Right hindlimb (tissue), 1 donor: ENCODE measurements around the gene TBX10.
"Not testable (repeated sequence)": the region's sequence is repeated elsewhere in the genome, so short reads cannot be mapped to it uniquely, and the experiment has no call there.

Source experiments
- DNase-seq: peaks from one replicate; pipeline ENCODE4 v3.0.0-alpha.2; 2018

Gene TBX10

DNA sequence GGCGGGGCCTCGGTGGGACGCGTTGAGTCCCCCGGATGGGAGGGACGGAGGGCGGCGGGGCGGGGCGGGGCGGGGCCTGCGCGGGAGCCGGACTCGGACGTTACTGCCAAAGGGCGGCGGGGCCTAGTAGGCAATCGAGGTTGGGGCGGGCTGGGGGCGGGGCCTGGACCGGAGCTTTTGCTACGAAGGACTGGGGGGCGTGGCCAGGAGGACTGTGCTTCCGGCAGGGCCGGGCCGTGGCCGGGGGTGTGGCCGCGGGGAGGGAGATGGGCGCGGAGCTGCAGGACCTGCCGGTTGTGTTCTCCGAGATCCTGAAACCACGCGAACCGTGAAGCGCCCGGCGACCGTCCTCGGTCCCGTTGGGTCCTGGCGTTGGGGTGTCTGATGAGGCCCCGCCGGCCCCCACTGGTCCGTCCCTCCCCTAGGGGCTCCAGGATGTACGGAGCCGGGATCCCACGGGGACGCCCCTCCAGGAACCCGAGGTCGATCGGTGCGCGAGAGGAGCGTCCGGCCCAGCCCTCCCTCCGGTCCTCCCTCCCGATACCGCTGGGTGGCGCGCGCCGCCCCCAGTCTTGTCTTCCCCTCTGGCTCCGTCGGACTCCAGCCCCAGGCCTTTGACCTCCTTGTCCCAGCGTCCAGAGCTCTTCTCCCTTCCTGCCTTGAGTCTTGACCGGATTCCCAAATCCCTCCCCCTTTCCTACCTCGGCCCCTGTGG is 9.2 kb downstream of the TBX10 start:
- peak; percentile 100 for DNase-seq

DNA sequence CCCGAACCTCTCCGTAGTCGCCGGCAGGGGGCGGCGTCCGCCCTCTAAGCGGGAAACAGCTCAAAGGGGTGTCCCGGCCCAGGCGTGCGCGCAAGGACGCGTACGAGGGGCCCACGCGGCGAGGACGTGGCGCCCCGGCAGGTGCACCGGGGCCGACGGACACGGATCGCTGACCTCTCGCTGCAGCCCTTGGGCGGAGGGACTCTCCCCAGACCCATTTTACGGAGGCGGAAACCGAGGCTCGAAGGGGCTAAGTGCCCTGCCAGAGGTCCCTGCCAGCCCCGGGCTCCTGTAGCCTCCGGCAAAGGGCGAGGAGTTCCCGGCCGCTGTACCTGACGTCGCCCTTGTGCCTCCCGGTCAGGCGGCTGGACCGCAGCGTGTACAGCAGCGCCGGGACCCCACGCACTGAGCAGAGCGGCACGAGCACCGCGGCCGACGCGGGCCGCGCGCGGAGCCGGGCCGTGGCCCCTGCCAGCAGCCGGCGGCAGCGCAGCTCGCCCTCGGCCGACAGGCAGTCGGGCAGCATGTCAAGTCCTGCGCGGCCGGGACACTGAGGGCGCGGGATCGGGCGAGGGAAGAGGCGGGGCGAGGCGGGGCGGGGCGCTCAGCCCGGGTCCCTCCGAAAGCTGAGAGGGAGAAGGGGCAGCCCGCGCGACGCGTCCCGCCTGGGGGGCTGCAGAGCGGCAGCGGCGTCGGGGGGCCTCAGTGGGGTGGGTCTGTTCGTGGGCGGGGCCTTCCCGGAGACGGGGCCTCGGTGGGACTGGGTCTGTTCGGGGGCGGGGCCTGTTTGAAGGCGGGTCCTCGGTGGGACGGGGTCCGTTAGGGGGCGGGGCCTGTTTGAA is 10.0 kb downstream of the TBX10 start, which contains the start of gene NUDT8:
TSS of gene NUDT8 (minus strand) at position 552 of the 842 bp plus-strand sequence. CDS start at position 526, 26 bp downstream.
- peak; percentile 85 for DNase-seq

DNA sequence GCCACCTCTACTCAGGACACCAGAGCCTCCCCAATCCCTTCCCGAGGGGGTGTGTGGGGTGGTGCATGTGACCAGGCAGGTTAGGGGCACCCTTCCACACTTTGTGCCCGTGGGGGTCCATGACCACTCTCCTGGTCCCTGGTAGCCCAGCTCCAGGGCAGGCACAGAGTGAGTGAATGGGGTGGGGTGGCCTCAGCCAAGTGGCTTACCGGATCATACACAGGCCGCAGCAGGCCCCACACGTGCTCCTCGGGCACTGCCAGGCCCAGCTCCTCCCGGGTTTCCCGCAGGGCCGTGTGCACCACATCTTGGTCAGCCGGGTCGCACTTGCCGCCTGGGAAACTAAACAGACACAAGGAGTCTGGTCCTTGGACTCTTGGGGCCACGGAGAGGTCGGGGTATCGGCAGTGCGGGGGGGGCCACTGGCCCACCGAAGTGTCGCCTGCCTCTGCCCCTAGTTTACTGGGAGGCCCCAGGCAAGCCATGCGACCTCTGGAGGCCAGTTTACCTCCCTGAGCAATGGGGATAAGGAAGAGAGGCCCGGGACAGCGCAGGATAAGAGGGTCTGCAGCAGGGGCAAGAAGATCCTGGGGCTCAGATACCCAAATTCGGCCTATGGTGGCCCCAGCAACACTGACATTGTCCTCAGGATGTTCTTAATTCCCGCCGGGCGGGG is 10.7 kb downstream of the TBX10 start:
- DNase-seq, result peak; percentile 40

DNA sequence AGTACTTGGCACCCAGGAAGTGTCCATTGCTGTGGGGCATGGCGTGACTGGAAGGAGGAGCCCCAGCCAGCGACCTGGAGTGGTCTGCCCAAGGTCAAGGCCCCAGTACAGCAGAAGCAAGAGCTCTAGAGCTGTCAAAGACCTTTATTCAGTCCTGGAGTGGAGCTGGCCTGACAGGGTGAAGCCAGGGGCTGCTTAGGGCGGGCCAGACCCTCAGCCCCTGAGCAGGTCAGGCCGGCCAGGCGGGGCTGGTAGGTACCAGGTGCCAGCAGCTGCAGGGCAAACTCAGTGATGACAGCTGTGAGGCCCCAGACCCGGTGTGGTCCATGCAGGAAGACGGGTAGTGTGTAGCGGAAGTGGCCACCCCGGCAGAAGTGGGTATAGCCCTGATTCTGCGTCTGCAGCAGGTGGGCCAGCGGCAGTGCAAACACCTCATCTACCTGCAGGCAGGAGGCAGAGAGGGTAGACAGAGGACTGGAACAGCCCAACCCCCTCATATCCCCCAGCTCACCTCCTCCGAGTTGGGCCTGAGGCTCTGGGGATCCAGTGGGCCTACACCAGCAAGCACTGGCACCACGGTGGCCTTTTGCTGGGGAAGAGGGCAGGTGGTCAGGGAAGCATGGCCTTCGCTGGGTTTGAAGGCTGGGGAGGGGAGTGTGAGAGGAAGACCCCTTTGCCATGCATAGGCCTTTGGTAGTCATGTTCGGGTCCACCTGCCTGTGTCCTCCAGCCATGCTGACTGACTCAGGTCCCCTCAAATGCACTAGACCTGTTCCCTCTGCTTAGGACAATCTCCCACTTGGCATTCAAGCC is 11.5 kb downstream of the TBX10 start:
- DNase-seq, result peak; percentile 16

DNA sequence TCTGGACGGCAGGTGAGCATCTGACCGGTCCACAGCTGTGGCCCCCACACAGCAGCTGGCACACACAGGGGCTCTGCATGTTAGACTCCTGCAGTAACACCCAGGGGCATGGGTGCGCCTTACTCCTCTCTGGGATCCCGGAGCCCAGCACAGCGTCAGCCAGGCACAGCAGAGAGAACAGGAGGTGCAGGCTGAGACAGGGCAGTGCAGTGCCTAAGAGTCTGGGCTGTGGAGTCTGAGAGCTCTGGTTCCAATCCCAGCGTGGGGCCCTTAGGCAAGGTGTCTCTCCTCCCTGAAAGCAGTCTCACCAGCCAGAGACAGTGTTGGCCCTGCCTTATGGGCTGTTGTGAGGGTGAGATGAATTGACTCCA is 12.1 kb downstream of the TBX10 start:
- DNase-seq, result peak; percentile 14

DNA sequence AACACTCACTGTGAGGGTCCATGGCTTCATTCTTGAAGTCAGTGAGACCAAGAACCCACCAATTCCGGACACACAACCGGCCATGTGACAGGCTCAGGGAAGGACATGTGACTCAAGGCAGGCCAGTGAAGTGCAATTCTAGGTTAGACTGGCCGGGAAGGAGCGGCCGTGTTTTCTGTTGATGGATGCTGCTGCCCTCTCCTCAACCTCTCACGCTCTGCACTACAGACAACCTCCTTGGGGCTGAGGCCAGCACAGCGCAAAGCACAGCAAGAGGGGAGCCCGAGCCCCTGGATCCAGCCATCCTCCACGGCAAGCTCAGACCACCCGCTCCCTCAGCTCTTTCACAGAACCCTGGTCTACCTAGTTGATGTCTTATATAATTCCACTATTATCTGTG is 12.6 kb downstream of the TBX10 start:
- peak; percentile 7 for DNase-seq

DNA sequence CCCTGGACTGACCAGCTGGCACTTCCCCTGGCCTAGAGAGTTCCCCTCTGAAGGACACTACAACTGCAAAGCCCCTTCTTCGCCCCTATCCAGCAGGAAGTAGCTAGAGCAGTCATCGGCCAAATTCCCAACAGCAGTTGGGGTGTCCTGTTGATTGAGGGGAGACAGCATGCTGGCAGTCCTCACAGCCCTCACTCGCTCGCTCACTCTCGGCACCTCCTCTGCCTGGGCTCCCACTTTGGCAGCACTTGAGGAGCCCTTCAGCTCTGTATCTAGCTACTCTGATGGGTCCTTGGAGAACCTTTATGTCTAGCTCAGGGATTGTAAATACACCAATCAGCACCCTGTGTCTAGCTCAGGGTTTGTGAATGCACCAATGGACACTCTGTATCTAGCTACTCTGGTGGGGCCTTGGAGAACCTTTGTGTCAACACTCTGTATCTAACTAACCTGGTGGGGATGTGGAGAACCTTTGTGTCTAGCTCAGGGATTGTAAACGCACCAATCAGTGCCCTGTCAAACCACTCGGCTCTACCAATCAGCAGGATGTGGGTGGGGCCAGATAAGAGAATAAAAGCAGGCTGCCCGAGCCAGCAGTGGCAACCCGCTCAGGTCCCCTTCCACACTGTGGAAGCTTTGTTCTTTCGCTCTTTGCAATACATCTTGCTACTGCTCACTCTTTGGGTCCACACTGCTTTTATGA is 13.3 kb downstream of the TBX10 start:
- DNase-seq, result not testable (repeated sequence)

DNA sequence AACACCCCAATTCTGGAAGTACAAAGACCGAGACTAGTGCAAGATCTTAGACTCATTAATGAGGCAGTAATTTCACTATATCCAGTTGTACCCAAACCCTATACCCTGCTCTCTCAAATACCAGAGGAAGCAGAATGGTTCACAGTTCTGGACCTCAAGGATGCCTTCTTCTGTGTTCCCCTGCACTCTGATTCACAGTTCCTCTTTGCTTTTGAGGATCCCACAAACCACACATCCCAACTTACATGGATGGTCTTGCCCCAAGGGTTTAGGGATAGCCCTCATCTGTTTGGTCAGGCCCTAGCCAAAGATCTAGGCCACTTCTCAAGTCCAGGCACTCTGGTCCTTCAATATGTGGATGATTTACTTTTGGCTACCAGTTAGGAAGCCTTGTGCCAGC is 15.8 kb downstream of the TBX10 start:
- not testable (repeated sequence) for DNase-seq

DNA sequence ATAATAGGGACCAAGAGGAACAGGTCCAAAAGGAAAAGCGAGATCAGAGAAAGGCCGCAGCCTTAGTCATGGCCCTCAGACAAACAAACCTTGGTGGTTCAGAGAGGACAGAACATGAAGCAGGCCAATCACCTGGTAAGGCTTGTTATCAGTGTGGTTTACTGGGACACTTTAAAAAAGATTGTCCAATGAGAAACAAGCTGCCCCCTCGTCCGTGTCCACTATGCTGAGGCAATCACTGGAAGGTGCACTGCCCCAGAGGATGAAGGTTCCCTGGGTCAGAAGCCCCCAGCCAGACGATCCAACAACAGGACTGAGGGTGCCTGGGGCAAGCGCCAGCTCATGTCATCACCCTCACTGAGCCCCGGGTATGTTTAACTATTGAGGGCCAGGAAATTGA is 16.7 kb downstream of the TBX10 start:
- not testable (repeated sequence) for DNase-seq

DNA sequence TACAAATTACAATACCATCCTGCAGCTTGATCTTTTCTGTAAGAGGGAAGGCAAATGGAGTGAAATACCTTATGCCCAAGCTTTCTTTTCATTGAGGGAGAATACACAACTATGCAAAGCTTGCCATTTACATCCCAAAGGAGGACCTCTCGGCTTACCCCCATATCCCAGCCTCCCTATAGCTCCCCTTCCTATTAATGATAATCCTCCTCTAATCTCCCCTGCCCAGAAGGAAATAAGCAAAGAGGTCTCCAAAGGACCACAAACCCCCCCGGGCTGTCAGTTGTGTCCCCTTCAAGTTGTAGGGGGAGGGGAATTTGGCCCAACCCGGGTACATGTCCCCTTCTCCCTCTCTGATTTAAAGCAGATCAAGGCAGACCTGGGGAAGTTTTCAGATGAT is 17.6 kb downstream of the TBX10 start:
- DNase-seq, result not testable (repeated sequence)

DNA sequence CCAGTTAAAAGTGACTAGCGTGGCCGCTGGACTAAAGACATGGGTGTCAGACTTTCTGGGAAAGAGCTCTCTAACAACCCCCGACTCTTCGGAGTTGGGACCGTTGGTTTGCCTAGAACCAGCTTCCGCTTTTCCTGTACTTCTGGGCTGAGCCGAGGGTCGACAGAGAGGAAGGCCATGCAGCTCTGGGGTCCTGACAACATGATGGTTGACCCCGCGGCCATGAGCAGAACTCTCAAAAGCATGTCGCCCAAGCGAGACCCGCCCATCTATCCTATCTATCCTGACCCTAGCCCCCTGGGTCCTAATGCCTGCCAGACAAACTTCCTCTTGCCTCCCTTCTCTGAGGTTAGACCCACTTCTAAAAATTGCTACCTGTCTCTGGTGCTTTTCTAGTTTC is 18.9 kb downstream of the TBX10 start:
- not testable (repeated sequence) for DNase-seq

DNA sequence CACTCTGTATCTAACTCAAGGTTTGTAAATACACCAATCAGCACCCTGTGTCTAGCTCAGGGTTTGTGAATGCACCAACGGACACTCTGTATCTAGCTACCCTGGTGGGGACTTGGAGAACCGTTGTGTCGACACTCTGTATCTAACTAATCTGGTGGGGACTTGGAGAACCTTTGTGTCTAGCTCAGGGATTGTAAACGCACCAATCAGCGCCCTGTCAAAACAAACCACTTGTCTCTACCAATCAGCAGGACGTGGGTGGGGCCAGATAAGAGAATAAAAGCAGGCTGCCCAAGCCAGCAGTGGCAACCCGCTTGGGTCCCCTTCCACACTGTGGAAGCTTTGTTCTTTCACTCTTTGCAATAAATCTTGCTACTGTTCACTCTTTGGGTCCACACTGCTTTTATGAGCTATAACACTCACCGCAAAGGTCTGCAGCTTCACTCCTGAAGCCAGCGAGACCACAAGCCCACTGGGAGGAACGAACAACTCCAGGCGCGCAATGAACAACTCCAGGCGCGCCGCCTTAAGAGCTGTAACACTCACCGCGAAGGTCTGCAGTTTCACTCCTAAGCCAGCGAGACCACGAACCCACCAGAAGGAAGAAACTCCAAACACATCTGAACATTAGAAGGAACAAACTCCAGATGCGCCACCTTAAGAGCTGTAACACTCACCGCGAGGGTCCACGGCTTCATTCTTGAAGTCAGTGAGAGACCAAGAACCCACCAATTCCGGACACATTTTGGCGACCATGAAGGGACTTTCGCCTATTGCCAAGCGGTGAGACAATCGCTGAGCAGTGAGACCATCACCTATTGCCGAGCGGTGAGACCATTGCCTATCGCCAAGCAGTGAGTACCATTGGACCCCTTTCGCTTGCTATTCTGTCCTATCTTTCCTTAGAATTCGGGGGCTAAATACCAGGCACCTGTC is 19.6 kb downstream of the TBX10 start:
- DNase-seq, result not testable (repeated sequence)

DNA sequence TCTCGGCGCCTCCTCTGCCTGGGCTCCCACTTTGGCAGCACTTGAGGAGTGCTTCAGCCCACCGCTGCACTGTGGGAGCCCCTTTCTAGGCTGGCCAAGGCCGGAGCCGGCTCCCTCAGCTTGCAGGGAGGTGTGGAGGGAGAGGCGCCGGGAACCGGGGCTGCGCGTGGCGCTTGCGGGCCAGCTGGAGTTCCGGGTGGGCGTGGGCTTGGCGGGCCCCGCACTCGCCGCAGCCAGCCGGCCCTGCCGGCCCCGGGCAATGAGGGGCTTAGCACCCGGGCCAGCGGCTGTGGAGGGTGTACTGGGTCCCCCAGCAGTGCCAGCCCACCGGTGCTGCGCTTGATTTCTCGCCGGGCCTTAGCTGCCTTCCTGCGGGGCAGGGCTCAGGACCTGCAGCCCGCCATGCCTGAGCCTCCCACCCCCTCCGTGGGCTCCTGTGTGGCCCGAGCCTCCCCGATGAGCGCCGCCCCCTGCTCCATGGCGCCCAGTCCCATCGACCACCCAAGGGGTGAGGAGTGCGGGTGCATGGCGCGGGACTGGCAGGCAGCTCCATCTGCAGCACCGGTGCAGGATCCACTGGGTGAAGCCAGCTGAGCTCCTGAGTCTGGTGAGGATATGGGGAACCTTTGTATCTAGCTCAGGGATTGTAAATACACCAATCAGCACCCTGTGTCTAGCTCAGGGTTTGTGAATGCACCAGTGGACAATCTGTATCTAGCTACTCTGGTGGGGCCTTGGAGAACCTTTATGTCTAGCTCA is 20.5 kb downstream of the TBX10 start:
- not testable (repeated sequence) for DNase-seq

DNA sequence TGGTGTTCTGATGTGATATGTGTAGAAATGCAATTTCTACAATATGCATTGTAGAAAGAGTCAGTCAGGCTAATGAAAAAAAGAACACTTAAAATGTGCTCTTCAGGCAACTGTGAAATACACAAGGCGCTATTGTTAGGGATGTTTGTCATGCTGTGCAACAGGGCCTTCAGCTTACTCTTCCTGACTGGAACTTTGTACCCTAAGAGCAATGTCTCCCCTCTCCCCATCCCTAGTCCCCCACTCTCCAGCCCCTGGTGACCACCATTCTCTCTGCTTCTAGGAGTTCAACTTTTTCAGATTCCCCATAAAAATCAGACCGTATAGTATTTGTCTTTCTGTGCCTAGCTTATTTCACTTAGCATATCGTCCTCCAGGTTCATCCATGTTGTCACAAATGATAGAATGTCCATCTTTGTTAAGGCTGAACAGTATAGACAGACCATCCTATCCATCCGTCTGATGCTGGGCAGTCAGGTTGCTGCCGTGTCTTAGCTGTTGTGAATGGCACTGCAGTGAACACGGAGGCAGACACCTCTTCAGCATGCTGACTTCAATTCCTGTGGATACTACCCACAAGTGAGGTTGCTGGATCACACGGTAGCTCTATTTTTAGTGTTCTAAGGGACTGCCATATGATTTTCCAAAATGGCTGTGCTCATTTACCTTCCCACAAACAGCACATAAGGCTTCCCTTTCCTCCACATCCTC is 22.2 kb downstream of the TBX10 start:
- no peak for DNase-seq

DNA sequence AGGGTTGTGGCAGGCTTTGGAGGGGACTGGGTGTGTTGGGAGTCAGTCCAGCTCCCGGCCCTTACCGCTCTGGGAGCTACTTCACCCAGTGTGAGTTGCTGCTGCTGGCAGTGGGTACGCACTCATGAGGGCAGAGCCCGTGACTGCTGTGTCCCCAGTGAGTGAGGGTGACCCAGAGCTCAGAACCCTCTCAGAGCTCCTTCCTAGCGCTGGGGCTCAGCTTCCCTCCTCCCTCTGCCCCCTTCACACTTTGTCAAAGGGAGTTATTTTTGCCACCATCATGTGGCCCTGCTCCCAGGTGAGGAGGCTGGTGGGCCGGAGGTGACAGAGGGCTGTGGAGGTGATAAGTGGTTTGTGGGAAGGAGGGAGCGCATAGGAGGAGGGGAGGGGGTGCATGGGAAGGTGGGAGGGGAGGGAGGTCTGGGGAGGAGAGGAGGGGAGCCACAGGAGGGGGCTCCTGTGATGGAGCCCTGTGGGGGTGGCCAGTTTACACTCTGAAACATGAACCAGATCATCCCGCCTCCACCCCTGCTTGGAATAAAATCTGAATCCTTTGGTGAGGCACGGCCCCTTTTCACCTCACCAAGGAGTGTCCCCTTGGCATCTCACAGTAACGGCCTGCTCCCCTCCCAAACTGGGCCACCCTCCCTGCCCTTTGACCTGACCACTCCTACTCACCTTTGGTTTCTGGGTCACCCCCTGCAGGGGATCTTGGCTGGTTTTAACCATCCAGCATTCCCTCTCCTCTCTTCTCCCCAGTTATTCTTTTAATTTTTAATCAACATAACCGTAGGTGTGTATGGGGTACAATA is 22.9 kb downstream of the TBX10 start:
- DNase-seq, result no peak

DNA sequence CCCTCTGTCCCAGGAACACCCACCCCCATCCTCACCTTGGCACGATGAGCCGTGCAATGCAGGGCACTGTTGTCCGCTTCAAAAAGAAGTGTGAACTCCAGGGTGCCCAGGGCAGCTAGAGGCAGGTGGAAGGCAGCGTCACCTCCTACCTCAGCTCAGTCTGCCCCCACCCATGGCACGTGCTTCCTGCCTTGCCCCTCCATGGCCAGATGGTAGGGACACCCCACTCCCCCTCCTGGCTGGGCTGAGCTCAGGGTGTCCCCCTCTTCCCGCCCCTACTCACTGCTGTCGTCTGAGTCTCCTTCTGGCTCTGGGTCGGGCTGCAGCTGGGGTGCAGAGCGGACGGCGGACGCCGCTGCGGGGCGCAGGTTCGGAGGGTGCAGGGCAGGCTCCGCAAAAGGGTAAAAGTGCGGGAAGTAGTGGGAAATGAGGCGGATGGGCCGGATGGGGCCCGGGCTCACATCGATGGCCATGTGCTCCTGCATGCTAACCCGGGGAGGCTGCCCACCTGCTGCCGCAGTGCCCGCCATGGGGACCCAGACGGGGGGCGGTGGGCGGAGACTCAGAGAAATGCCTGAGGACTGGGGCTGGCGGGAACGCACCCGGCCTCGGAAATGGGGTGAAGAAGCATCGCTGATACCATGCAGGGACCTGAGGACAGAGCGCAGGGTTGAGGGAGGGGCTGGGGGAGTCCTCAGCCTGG is 23.7 kb downstream of the TBX10 start:
- DNase-seq, result peak; percentile 24
